HepG2 (cell line): Measurements from ENCODE around the gene RPS14. TPM values are rescaled to one million over a fixed set of nuclear protein-coding genes. Genes with fewer than 3 reads are reported as not detected.

Experiments used
- ATAC-seq: fragments of 200-7000 bp; cut with Tn5 transposase; 3 replicates; pipeline ENCODE4 v1.9.1; 2020; ENCODE audit warnings: mild to moderate bottlenecking, moderate library complexity
- BruUV-seq: library from RNA; stranded (reverse); fragments of 400-500 nt; replicated peaks from 2 replicates; lab custom pipeline; 2021; lab: Mats Ljungman, UMichigan
- CTCF ChIA-PET: fragments of 300-600 bp; formaldehyde crosslinking; extraction: SDS; loops from one replicate; lab custom pipeline; 2021; ENCODE audit warnings: low total read pairs, inconsistent platforms, low intra/inter-chr PET ratio; lab: Yijun Ruan, JAX
- POLR2A ChIA-PET: fragments of 350-600 bp; sonication (Branson Sonifier 250); formaldehyde crosslinking; loops from one replicate; lab custom pipeline; 2020; ENCODE audit warnings: antibody characterized with exemption, inconsistent platforms; lab: Yijun Ruan, JAX
- DNase-seq: peaks from one replicate; pipeline ENCODE4 v3.0.0-alpha.2; 2015; ENCODE audit warnings: low spot score
- FAIRE-seq: peaks from 3 replicates; lab custom pipeline; 2011; peaks lifted over from hg19 to GRCh38; lab: Jason Lieb, UNC
- H2AFZ ChIP-seq: one replicate; pipeline ENCODE4 v1.6.1; 2011; ENCODE audit warnings: low read length, inconsistent platforms
- H3K27ac ChIP-seq: fragments of 300-600 bp; 3 replicates; pipeline ENCODE4 v1.8.0; 2011; ENCODE audit warnings: mixed run types, mild to moderate bottlenecking, mixed read lengths, low read length, inconsistent platforms; ENCODE audit not compliant: insufficient read depth; ENCODE audit errors: extremely low read length
- H3K27me3 ChIP-seq, 2 experiments: fragments of 200-600 bp in 1 of 2; 2 replicates in 1 of 2; 3 replicates in 1 of 2; pipeline versions ENCODE4 v1.6.0 to v1.8.0; 2011; ENCODE audit warnings: low read length in 2 of 2, mild to moderate bottlenecking in 2 of 2, moderate library complexity in 2 of 2, inconsistent platforms in 1 of 2; ENCODE audit not compliant: insufficient read depth in 2 of 2, control insufficient read depth in 1 of 2
- H3K36me3 ChIP-seq, 2 experiments: fragments of 200-600 bp in 1 of 2; replicated peaks in 1 of 2; 2 replicates in 1 of 2; 3 replicates in 1 of 2; pipeline versions ENCODE4 v1.5.1 to v1.8.0; 2011; ENCODE audit warnings: low read length in 2 of 2, inconsistent platforms in 1 of 2; ENCODE audit not compliant: insufficient read depth in 2 of 2, control insufficient read depth in 1 of 2
- H3K4me1 ChIP-seq: 2 replicates; pipeline ENCODE4 v1.5.1; 2012; ENCODE audit warnings: low read length, inconsistent platforms; ENCODE audit not compliant: insufficient read depth
- H3K4me2 ChIP-seq: 2 replicates; pipeline ENCODE4 v1.6.0; 2011; ENCODE audit warnings: low read depth, low read length, inconsistent platforms
- H3K4me3 ChIP-seq, 3 experiments: fragments of 200-600 bp in 1 of 3; sonication (generic), shearing (Covaris generic) in 1 of 3; replicated peaks in 1 of 3; 2 replicates each; pipeline ENCODE4 v1.5.1; 2011 to 2016; ENCODE audit warnings: low read length in 3 of 3, inconsistent platforms in 2 of 3, low read depth in 2 of 3, mild to moderate bottlenecking in 2 of 3, control low read depth in 1 of 3, mixed read lengths in 1 of 3; ENCODE audit not compliant: insufficient read depth in 1 of 3
- H3K79me2 ChIP-seq: one replicate; pipeline ENCODE4 v1.6.1; 2011; ENCODE audit warnings: low read length, inconsistent platforms; ENCODE audit not compliant: insufficient read depth
- H3K9ac ChIP-seq: 2 replicates; pipeline ENCODE4 v1.6.0; 2011; ENCODE audit warnings: mild to moderate bottlenecking, low read depth, low read length, inconsistent platforms; ENCODE audit not compliant: insufficient read depth
- H3K9me3 ChIP-seq: 2 replicates; pipeline ENCODE4 v1.5.1; 2012; ENCODE audit warnings: mild to moderate bottlenecking, low read length
- H4K20me1 ChIP-seq: 2 replicates; pipeline ENCODE4 v1.6.0; 2011; ENCODE audit warnings: inconsistent platforms, mild to moderate bottlenecking, low read length, moderate library complexity; ENCODE audit not compliant: insufficient read depth
- BCL3 ChIP-seq: sonication (generic); formaldehyde crosslinking; IDR thresholded peaks from 2 replicates; pipeline ENCODE4 v1.5.1; 2020; ENCODE audit warnings: mild to moderate bottlenecking, missing genetic modification reagents, moderate library complexity
- CCDC6 ChIP-seq: sonication (generic); formaldehyde crosslinking; IDR thresholded peaks from 2 replicates; pipeline ENCODE4 v1.8.1; 2022; ENCODE audit warnings: mild to moderate bottlenecking, missing genetic modification reagents, moderate library complexity
- CEBPZ ChIP-seq: IDR thresholded peaks from 2 replicates; pipeline ENCODE4 v1.6.1; 2012; ENCODE audit warnings: low read length, improper control_type of control experiment
- ESRRA ChIP-seq: sonication (generic); formaldehyde crosslinking; IDR thresholded peaks from 2 replicates; pipeline ENCODE4 v1.5.1; 2020; ENCODE audit warnings: mild to moderate bottlenecking, low read depth, missing genetic modification reagents
- GLMP ChIP-seq: sonication (generic); formaldehyde crosslinking; IDR thresholded peaks from 2 replicates; pipeline ENCODE4 v1.9.0; 2021; ENCODE audit warnings: missing genetic modification reagents, mild to moderate bottlenecking, borderline replicate concordance
- JUNB ChIP-seq: sonication (generic); formaldehyde crosslinking; IDR thresholded peaks from 2 replicates; pipeline ENCODE4 v1.8.0; 2022; ENCODE audit warnings: missing genetic modification reagents, mild to moderate bottlenecking, borderline replicate concordance
- PAF1 ChIP-seq: IDR thresholded peaks from 2 replicates; pipeline ENCODE4 v1.6.1; 2016; ENCODE audit warnings: missing genetic modification reagents, missing compliant biosample characterization
- PHF21A ChIP-seq: sonication (generic); formaldehyde crosslinking; IDR thresholded peaks from 2 replicates; pipeline ENCODE4 v1.5.0; 2020; ENCODE audit warnings: mild to moderate bottlenecking, missing genetic modification reagents
- SAP130 ChIP-seq: IDR thresholded peaks from 2 replicates; pipeline ENCODE4 v1.6.1; 2016; ENCODE audit warnings: low read depth
- ZBTB34 ChIP-seq: sonication (generic); formaldehyde crosslinking; IDR thresholded peaks from 2 replicates; pipeline ENCODE4 v1.8.0; 2022; ENCODE audit warnings: mild to moderate bottlenecking, missing genetic modification reagents
- ZNF335 ChIP-seq: sonication (generic); formaldehyde crosslinking; IDR thresholded peaks from 2 replicates; pipeline ENCODE4 v1.4.0; 2020; ENCODE audit warnings: missing genetic modification reagents
- ZNF337 ChIP-seq: sonication (generic); formaldehyde crosslinking; IDR thresholded peaks from 2 replicates; pipeline ENCODE4 v1.5.1; 2020; ENCODE audit warnings: missing genetic modification reagents, low read depth, mild to moderate bottlenecking, borderline replicate concordance
- ZNF710 ChIP-seq: sonication (generic); formaldehyde crosslinking; IDR thresholded peaks from 2 replicates; pipeline ENCODE4 v1.5.0; 2020; ENCODE audit warnings: mild to moderate bottlenecking, missing genetic modification reagents, borderline replicate concordance
- ZZZ3 ChIP-seq: sonication (generic); formaldehyde crosslinking; IDR thresholded peaks from 2 replicates; pipeline ENCODE4 v1.4.0; 2020; ENCODE audit warnings: missing genetic modification reagents, mild to moderate bottlenecking, borderline replicate concordance
- WGBS: methylation state at CpG from one replicate; pipeline ENCODE4 v1.1.6; 2017; ENCODE audit warnings: low lambda C conversion rate; 5-methylcytosine and 5-hydroxymethylcytosine counted together
- in situ Hi-C: cut with HindIII; loops from 2 replicates; pipeline ENCODE4 v1.10.0; 2017; ENCODE audit warnings: low pct_unique_long_range_greater_than_20kb; ENCODE audit not compliant: extremely low pct_ligation_motif_present
- intact Hi-C: fragments of 100-400 bp; cut with micrococcal nuclease; formaldehyde crosslinking; loops from one replicate; pipeline ENCODE4 v1.10.0; 2022; ENCODE audit not compliant: unreplicated experiment
- polyA plus RNA-seq, 8 experiments: library from polyadenylated mRNA; depleted of rRNA in 3 of 8; stranded (reverse) in 7 of 8; unstranded in 1 of 8; fragments of >200 nt; fragmentation: Illumina TruSeq in 4 of 8; extraction: Trizol in 4 of 8; gene quantifications; 2 replicates each; pipeline versions ENCODE4 v1.2.1 to v1.2.3, GENCODE V29; 2011 to 2016; ENCODE audit warnings: low read depth in 4 of 8, missing spikeins in 1 of 8, mixed read lengths in 1 of 8; ENCODE audit not compliant: insufficient read depth in 1 of 8
- total RNA-seq, 5 experiments: library from RNA; depleted of rRNA; stranded (reverse); fragments of >200 nt; fragmentation: Illumina TruSeq; extraction: Trizol; gene quantifications; 2 replicates each; pipeline ENCODE4 v1.2.3, GENCODE V29; 2016; ENCODE audit warnings: low read depth in 1 of 5

Gene RPS14
- total and polyA plus RNA-seq, 2 of the 13 experiments (the other 11 are each of a cell fraction or from before 2014, with no cell fraction given), result 2,116 to 3,295 TPM

- TF ChIP-seq ZNF710, result no peak
- no peak for TF ChIP-seq ZNF335 (CRISPR knock-in tag)
- no peak for TF ChIP-seq JUNB (CRISPR knock-in tag)
- no peak for TF ChIP-seq SAP130
- TF ChIP-seq ZZZ3, result no peak
These were observed 43.1 kb upstream of the RPS14 start (continued) for GRCh38 chr5:150492621-150493020.

- no peak overlapping the region for H3K27ac ChIP-seq
- H3K27me3 ChIP-seq, result no peaks in the 10 kb centered on the region
- no peak overlapping the region for H3K4me2 ChIP-seq
- peaks cover 68% of the 10 kb centered on the region for H3K4me1 ChIP-seq
- intact Hi-C loops (no loop called here), in situ Hi-C loops (no loop called here)
- no TSS peak for BruUV-seq
- peaks cover 61% of the 10 kb centered on the region for H4K20me1 ChIP-seq
- H3K36me3 ChIP-seq, result peaks cover 3 to 46% of the 10 kb centered on the region in 2 experiments; a peak in 3 of 5 replicates
- H3K79me2 ChIP-seq, result peaks cover 81% of the 10 kb centered on the region
- H3K9ac ChIP-seq, result no peak overlapping the region
- WGBS, result 88% methylated on average over 4 of the region's 4 CpGs
- ChIA-PET POLR2A (interaction anchor here (0.6 to 1.0 kb wide), 3 partner anchors 18 to 30 kb away, joined by 3 read pairs; no protein-coding TSS in a partner anchor), CTCF (no interaction called here)
- FAIRE-seq, result no peak
- H2AFZ ChIP-seq, result no peak overlapping the region
- H3K9me3 ChIP-seq, result no peaks in the 10 kb centered on the region
- ATAC-seq, result no peak
- H3K4me3 ChIP-seq, result no peak overlapping the region
- DNase-seq, result no peak
- TF ChIP-seq CCDC6 (CRISPR knock-in tag), result no peak
- no peak for TF ChIP-seq ZBTB34 (CRISPR knock-in tag)
- no peak for TF ChIP-seq ZNF337 (CRISPR knock-in tag)
- no peak for TF ChIP-seq PHF21A (CRISPR knock-in tag)
- TF ChIP-seq BCL3 (CRISPR knock-in tag), result no peak
- TF ChIP-seq CEBPZ, result no peak
- TF ChIP-seq GLMP (CRISPR knock-in tag), result no peak
- TF ChIP-seq ESRRA (CRISPR knock-in tag), result no peak
- TF ChIP-seq PAF1, result no peak
These were observed 42.3 kb upstream of the RPS14 start for GRCh38 chr5:150491876-150492275.
